G401.6 (cell line): ENCODE data around the gene PAM.

Experiments
- FAIRE-seq: peaks from 2 replicates; lab custom pipeline; 2012; peaks lifted over from hg19 to GRCh38; lab: Jason Lieb, UNC

PAM gene

DNA sequence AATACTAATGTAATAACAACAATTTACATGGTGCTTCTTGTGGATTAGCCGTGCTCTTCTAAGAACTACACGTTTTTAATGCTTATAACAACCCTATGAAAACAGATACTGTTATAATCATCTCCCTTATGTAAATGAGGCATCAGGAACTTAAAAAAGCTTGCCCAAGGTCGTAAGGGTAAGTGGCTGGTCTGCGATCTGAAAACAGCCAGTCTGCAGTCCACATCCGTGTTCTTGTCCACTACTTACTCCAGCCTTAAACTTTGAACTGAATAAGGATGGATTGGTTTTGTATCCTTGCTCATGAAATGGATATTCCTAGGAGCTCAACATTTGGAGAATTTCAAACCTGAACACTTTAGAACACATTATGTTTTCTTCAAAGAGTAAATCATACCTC lies 26.7 kb downstream of the PAM start:
- no peak for FAIRE-seq

DNA sequence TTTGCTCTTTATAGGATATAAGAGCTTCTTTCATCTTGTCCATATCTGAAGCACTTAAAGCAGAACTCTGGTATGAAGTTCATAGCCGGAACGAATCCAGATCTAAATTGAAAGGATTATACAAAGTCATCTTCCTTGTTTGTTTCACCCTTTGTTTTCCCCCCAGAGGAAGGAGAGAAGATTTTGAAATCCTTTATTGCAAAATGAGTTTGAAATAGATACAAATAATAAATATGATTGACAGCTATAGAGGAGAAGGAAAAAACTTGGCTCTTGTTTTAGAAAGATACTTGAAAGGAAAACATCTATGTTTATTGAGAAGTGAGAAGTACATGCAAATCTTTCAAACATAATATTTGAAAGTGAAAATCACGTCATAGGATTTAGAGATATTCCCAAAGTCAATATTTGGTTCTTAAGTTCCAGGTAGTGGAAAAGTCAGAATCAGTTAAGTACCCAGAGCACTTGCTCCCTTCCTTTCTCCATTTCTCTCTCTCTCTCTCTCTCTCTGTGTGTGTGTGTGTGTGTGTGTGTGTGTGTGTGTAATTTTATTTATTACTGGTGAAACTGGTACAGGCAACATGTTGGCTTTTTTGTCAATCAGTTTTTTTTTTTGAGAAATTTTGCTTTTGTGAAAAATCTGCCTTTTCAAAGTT lies 27.2 kb downstream of the PAM start:
- FAIRE-seq = no peak

DNA sequence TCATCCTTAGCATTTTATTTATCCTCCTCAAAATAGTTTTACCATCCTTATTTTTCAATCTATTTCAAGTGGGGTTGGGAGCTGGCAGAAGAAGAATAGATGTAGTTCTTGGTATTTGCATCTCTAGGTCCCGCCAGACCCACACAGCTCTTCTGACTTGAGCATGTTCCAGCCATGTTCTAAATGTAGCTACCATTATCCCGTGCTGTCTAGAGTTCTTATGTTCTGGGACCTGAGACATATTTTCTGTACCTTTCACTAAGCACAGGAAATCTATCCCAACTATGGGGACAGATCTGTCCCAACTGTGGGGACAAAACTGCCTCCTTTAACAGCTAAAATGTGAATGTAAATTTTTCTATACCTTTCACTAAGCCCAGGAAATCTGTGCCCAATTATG lies 32.0 kb downstream of the PAM start:
- no peak for FAIRE-seq

DNA sequence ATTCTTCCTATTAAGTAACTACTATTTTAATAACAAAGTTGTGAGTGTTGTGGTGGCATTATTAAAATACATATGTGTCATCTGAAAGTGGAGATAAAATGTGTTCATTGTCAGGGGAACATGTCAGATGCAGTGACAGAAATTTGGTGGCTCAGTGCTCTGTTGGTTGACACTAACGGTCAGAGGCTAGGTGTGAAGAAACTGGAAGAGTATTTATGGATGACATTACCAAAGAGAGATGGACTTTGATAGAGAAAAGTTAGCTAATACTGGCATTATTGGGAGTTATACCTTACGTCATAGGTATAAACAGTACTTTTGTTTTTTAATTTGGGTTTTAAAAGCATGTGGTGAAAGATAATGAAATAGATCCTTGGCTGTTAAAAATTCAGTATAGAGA lies 33.7 kb downstream of the PAM start:
- FAIRE-seq = no peak

DNA sequence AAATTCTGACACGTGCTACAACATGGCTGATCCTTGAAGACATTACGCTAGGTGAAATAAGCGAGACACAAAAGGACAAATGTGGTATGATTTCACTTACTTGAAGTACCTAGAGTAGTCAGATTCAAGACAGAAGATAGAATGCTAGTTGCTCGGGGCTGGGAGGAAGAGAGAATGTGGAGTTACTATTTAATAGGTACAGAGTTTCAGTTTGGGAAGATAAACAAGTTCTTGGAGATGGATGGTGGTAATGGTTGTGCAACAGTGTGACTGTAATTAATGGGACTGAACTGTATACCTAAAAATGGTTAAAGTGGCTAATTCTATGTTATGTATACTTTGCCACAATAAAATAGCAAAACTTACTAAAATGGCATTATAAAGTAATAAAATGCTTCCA lies 34.4 kb downstream of the PAM start:
- FAIRE-seq = no peak

DNA sequence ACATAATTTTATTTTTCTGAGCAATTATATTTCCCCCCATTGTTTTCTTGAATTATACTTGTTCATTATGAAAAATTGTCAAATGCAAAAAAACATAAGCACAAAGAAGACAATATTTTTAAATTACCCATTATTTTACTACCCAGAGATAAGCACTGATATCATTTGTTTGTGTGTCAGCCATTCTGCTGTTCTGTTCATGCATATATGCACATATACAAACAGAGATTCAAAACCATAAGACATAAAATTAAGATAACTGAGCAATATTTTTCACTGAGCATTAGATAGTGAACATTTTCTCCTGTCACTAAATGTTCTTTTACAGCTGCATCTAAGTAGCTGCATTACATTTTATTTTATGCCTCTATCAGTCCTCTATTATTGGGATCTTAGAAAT lies 35.6 kb downstream of the PAM start:
- no peak for FAIRE-seq

DNA sequence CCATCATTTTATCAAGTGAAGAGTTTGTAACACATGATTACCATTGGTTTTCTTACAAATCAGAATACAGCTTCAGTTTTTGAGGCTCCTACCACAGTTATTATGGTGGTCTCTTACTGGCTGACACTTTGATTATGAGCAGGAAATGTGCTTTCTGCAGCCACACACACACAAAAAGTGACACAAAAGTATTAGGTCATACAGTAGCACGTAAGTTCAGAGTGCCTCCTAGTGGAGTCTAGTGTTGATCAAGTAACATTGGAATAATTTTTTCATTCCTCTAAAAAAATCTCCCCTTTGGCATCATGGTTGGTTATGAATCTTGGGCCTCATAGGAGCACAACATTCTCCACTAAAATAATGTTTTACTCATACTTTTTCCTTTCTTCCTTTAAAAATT lies 37.6 kb downstream of the PAM start:
- FAIRE-seq = no peak

DNA sequence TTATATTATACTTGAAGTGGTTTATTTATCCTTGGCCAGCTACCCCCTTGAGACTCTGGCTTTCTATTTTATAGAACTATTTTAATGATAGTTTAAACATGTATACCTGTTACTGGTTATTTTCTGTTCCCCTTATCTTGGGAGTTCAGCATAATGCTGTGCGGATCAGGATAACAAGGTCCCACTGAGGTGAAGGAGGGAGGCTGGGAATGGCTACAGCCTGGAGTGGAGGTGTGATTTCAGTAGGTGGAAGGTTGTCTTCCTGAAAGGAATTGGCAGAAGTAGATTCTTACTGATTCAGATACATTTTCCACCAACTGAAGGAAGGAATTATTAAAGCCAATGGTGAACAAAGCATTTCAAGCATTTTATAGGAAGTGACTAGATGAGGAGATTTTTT lies 38.9 kb downstream of the PAM start:
- no peak for FAIRE-seq

DNA sequence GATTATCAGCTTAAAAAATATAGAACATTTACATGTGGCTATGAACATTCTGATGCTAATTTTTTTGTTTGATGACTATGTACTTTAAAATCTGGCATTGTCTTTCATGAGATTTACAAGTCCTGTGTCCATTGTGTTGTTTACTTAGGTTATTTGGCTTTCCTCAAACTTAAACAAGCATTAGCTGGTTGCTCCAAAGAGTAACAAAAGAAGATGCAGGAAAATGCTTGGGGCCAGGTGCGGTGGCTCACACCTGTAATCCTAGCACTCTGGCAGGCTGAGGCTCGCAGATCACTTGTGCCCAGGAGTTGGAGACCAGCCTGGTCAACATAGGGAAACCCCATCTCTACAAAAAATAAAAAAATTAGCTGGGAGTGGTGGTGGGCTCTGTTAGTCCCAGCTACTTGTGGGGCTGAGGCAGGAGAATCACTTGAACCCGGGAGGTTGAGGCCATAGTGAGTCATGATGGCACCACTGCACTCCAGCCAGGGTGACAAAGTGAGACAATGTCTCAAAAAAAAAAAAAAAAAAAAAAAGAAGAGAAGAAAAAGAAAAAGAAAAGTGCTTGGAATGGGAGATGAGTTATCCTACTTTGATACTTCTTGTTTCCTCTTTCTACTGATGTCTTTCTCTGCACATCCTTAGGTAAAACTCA lies 39.7 kb downstream of the PAM start:
- FAIRE-seq = no peak

DNA sequence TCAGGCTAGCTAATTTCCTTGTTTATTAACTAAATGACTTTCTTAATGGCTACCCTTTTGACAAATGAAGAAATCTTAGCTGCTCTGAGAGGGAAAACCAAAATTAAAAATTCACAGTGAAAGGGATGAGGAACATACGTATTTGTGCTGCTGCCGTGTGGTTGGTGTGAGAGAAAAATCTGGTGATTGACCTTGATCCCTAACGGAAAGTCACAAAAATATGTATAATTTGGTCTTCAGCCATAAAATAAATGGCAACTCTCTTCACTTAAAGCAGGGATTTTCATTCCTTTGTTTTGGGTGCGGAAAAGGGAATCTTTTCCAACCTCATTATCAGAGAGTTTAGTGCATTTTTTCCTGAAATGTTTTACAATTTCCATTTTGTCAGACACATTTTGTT lies 40.4 kb downstream of the PAM start:
- no peak for FAIRE-seq

DNA sequence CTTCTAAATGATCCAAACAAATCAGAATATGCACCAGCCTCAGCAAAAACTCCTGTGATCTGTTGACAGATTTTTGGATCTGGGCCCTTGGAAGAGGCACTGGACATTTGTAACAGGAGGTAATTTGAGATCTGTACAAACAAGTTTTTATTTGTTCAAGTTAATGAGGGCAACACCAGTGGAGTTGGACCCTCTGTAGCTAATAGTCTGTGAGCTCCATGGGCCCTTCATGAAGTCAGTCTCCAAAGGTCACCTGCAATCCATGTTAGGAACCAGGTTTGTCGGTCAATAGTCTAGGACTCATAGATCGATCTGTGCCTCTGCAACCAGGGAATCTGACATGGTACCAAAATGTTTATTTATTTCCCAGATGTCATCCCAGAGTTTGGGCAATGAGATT lies 40.9 kb downstream of the PAM start:
- FAIRE-seq = no peak

DNA sequence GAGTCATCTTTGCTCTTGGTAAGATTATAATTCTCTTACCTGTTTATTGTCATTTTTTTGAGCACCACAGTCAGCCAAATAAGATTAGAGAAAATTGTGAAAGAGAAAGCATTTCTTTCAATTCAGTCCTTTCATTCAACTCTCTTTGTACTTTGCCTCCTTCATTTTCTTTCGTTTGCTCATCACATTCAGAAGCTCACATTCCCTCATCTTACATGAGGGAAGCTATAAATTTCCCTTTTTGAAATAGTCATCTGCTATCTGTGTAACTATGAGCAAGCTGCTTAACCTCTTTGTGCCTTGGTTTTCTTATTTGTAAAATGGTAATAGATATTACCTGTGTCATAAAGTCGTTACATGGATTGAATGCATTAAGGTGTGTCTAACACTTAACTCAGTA lies 41.4 kb downstream of the PAM start:
- no peak for FAIRE-seq

DNA sequence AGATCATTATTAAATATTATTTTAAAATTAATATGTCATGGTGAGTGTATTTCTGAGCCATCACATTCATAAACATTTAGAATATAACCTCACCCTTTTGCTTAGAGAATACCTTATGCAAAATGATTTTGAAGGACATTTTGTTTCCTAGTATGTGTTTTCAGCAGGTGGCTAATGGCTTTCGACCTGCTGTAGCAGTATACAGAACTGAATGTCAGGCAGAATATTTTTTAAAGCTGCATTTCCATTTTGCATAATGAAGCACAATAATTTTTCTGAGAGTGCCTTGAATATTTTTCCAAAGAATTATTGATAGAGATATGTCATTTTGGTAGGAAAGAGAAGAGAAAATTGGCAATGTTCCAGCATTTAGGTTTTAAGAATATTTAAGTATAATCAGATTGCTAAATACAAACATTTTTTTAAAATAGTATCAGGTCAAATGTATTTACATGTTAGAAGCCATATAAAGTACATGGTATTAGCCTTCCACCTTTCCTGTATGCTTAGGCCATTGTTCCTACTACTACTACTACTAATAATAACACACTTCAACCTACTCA lies 42.3 kb downstream of the PAM start:
- no peak for FAIRE-seq

DNA sequence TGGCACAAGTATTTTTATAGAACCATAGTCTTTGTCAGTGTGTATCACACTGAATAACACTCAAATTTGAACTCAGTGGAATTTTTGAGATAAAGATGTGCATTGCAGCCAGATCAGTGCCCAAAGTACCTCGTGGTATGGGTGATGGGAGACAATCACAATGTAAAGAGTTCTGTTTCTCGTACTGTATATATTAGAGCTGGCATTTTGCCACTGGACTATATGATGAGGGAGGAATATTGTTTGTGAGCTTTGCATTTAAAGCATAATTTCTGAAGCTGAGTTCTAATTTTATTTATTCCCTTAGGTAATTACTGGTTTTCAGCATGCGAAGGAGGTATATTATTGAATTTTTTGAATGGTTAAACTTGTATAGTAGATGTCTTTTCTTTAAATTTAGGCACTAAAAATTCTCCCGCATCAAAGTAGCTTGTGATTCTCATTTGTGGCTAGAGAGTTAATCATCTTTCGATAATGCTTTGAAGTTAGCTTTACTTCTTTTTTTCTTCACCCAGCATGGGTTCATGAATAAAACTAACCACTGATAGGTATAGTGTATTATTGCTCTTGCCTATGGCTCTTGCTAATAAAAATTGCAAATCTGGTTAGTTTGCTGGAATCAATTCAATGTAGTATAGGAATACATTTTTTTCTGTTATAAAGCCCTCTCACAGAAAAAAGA lies 43.1 kb downstream of the PAM start:
- FAIRE-seq = no peak

DNA sequence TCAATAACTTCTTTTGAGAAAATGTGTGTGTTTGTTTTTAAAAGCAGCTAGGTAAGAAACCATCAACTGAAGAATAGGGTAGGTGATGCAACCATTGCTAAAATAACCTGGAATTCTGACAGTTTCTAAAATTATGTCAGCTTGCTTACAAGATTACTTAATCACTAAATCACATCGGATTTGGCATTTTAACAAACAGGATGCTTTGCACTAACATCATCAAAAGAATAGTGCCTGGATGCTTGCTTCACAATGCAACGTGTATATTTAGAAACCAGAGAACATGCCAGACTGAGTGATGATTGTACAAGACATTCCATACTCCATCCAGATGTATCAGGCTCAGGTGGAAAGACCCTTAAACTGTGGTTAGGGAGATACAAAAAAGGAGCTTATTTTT lies 43.9 kb downstream of the PAM start:
- no peak for FAIRE-seq

DNA sequence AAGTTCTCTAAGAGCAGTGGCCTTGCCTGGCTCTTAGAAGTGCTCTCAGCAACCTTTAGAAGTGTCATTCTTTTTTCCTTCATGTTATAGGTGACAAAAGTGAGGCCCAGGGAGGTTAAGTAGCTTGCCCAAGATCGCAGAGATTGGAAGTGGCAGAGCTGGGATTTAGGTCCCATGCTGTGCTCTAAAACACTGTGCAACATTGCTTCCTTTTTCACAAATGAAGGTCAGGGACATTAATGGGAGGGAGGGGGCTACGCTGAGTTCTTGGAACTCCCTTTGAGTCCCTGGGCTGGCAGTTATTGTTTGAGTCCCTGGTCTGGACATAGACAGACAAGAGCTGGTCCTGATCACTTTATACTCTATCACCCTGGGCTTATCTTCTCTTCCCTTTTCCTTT lies 45.3 kb downstream of the PAM start:
- FAIRE-seq = no peak

DNA sequence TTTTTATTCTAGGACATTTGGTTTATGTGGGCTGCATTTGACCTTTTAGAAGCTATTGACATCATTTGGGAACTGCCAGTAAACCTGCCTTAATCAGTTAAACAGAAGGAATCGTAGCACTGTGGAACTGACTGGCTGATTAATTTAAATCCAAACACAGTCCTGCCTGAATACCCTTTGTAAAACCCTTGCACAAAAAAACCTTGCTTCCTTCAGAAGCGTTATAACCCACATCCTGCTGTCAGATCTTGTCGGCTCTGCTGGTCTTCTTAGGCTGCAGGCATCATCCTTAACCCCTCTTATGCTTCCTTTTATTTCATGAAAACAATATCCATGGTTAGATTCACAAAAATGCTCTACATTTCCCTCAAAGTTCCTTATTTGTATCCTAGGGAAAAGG lies 46.3 kb downstream of the PAM start:
- no peak for FAIRE-seq

DNA sequence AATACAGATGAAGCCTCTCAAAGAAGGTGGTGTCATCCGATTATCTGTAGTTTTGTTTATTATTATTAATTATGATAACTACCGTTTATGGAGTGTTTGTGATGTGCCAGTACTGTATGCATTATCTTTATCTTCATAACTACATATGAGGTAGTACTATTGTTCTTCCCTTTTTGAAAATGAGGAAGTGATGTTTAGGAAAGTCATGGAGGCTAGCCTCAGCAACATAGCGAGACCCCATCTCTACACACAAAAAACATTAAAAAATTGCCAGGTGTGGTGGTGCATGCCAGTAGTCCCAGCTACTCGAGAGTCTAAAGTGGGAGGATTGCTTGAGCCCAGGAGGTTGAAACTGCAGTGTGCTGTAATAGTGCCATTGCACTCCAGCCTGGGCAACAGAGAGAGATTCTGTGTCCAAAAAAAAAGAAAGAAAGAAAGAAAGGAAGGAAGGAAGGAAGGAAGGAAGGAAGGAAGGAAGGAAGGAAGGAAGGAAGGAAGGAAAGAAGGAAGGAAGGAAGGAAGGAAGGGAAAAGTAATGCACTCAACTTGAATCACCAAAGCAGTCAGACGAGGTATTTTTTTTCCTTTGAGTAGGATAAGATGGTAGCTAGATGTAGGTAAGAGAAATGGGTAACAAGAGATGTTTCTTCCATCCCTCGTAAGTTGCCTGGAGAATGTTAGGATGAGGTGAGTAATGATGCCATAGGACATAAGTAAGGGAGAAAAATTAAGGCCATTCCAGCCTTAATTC lies 47.8 kb downstream of the PAM start:
- no peak for FAIRE-seq

DNA sequence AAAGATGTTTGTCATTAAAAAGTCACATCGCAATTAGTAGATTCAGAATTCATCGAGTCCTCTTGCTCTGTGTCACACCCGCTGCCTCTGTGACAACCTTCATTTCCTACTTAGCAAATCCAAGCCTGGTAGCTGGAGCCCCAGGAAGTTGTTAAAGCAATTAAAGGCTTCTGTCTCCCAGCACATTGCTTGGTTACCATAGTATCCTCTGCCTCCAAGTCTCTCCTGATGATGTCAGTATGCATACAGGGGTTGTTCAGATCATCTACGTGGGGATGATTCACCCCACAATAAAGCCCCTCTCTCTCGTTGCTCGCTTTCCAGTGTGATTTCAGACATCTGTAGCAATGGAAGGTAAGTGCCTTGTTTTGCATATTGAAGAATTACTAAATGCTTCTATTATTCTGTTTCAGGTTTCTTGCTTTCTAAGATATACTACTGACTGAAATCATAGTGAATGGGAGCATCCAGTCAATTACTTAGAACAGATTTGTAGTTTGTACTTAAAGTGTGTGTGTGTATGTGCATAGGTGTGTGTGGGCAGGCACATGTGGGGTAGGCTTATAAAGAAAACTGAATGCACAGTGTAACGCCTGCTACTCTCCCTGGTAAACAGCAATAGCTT lies 52.9 kb downstream of the PAM start:
- no peak for FAIRE-seq

DNA sequence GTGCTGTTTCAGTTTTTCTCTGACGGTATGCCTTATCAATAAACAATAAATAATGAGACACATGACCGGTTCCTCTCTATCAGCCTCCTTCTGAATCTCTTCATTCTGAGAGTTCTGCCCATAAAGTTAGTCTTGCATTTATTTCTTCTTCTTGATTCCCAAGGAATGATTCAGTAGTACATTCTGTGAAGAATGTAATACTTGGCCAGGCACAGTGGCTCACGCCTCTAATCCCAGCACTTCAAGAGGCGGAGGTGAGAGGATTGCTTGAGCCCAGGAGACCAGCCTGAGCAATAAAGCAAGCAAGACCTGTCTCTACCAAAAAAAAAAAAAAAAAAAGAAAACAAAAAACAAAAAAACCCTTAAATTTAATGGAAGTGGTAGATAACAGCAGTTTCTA lies 53.9 kb downstream of the PAM start:
- FAIRE-seq = no peak

DNA sequence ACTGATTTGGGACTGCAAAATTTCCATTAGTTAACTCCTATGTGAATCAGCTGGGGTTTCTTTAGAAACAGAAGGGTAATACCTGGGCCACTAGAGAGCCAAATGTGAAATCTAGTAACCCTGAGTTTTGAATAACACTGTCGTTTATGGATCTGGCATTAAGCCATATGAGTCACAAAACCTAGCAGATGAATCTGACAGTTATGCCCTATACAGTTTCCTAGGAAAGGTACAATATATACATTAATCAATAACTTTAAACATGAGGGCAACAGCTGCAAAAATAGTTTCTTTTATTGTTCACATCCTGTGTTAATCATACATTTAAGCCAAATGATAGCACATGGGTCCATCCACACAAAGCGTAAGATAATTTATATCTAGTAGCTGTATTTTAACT lies 56.9 kb downstream of the PAM start:
- FAIRE-seq = no peak

DNA sequence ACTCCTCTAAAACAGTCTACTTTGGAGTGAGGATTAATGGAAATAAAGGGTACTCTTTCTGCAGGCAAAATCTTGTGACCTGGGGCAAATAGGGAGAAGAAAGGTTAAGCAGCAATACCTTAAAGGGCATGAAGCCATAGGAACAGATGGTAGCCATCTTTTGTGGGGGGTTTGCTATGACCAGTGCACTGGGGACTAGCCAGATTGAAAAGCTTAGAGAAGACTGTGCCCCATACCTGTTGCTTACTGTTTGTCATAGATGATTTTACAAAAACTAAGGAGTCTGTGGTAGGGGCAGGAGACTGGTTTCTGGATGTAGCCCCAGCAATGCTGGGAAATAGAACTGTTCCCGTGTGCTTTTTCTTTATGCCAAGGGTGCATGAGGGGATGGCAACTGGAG lies 58.6 kb downstream of the PAM start:
- no peak for FAIRE-seq

DNA sequence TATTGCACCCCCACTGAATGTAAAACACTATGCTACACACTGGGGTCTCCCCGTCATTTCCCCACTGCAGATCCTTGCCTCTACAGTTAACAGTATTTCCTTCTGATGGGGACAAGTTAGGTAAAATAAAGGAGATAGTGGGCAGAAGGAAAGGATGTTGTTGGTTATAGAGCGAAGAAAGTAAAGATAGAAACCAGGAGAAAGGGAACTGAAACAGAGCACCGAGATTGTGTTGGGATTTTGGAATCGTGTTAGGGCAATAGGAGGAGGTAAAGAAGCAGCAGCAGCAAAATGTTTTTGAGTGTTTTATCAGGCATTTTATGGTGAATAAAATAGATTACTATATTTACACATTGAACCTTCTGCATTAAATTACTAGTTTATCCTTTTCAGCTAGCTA lies 60.0 kb downstream of the PAM start:
- no peak for FAIRE-seq
